ENCODE measurements around the gene TRPM5. TPM values are rescaled to one million over a fixed set of nuclear protein-coding genes. Genes with fewer than 3 reads are reported as not detected.

Gene TRPM5
- total and polyA plus RNA-seq, 2 of the 8 experiments (the other 6 are each of a cell fraction or from before 2014, with no cell fraction given), result 0.02 TPM; not detected in 1

DNA sequence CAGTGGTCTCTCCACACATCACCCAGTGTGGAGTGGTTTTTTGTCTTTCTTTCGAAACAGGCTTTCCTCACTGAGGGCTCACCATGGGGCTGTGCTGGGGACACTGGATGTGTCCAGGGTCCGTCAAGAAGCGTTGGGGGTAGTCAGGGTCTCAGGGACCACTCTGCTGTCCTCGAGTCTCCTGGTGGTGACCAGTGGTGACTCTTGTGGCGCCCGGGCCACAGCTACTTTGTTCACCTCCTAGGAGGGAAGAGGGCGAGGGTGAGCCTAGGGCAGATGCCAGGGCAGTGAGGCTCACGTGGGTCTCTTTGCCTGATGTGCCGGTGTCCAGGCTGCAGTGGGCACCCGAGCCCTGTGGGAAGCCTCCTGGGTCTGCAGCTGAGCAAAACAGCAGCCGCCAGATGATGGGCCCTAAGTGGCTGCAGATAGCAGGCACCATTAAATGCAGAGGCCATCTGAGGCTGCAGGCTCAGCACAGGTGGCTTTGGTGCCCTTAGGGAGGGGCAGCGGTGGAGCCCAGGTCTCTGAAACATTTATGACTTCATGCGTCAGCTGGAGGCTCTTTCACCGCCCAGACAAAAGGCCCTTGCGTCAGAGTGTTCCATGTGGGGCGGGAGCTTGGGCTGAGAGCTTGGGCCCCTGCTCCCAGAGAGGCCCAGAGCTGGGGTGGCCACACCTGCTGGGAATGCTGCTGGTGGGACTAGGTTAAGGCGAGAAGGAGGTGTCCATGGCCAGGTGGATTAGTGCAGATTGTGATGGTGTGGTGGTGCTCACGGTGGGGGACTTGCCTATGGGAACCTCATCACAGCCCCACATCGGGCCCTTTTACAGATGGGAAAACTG lies 30.0 kb upstream of the TRPM5 start (continued):
- TF ChIP-seq, protein P1, sequence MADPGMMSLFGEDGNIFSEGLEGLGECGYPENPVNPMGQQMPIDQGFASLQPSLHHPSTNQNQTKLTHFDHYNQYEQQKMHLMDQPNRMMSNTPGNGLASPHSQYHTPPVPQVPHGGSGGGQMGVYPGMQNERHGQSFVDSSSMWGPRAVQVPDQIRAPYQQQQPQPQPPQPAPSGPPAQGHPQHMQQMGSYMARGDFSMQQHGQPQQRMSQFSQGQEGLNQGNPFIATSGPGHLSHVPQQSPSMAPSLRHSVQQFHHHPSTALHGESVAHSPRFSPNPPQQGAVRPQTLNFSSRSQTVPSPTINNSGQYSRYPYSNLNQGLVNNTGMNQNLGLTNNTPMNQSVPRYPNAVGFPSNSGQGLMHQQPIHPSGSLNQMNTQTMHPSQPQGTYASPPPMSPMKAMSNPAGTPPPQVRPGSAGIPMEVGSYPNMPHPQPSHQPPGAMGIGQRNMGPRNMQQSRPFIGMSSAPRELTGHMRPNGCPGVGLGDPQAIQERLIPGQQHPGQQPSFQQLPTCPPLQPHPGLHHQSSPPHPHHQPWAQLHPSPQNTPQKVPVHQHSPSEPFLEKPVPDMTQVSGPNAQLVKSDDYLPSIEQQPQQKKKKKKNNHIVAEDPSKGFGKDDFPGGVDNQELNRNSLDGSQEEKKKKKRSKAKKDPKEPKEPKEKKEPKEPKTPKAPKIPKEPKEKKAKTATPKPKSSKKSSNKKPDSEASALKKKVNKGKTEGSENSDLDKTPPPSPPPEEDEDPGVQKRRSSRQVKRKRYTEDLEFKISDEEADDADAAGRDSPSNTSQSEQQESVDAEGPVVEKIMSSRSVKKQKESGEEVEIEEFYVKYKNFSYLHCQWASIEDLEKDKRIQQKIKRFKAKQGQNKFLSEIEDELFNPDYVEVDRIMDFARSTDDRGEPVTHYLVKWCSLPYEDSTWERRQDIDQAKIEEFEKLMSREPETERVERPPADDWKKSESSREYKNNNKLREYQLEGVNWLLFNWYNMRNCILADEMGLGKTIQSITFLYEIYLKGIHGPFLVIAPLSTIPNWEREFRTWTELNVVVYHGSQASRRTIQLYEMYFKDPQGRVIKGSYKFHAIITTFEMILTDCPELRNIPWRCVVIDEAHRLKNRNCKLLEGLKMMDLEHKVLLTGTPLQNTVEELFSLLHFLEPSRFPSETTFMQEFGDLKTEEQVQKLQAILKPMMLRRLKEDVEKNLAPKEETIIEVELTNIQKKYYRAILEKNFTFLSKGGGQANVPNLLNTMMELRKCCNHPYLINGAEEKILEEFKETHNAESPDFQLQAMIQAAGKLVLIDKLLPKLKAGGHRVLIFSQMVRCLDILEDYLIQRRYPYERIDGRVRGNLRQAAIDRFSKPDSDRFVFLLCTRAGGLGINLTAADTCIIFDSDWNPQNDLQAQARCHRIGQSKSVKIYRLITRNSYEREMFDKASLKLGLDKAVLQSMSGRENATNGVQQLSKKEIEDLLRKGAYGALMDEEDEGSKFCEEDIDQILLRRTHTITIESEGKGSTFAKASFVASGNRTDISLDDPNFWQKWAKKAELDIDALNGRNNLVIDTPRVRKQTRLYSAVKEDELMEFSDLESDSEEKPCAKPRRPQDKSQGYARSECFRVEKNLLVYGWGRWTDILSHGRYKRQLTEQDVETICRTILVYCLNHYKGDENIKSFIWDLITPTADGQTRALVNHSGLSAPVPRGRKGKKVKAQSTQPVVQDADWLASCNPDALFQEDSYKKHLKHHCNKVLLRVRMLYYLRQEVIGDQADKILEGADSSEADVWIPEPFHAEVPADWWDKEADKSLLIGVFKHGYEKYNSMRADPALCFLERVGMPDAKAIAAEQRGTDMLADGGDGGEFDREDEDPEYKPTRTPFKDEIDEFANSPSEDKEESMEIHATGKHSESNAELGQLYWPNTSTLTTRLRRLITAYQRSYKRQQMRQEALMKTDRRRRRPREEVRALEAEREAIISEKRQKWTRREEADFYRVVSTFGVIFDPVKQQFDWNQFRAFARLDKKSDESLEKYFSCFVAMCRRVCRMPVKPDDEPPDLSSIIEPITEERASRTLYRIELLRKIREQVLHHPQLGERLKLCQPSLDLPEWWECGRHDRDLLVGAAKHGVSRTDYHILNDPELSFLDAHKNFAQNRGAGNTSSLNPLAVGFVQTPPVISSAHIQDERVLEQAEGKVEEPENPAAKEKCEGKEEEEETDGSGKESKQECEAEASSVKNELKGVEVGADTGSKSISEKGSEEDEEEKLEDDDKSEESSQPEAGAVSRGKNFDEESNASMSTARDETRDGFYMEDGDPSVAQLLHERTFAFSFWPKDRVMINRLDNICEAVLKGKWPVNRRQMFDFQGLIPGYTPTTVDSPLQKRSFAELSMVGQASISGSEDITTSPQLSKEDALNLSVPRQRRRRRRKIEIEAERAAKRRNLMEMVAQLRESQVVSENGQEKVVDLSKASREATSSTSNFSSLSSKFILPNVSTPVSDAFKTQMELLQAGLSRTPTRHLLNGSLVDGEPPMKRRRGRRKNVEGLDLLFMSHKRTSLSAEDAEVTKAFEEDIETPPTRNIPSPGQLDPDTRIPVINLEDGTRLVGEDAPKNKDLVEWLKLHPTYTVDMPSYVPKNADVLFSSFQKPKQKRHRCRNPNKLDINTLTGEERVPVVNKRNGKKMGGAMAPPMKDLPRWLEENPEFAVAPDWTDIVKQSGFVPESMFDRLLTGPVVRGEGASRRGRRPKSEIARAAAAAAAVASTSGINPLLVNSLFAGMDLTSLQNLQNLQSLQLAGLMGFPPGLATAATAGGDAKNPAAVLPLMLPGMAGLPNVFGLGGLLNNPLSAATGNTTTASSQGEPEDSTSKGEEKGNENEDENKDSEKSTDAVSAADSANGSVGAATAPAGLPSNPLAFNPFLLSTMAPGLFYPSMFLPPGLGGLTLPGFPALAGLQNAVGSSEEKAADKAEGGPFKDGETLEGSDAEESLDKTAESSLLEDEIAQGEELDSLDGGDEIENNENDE (IDR thresholded peaks at IDR 0.05; ENCODE audit: insufficient replicate concordance, low read length), result no peak
- TF ChIP-seq CEBPB (IDR thresholded peaks at IDR 0.05; ENCODE audit: low read depth, low read length), result no peak
- no peak for TF ChIP-seq GTF2F1 (IDR thresholded peaks at IDR 0.05; ENCODE audit: borderline replicate concordance, low read depth, low read length)

All from H1 (cell line).